Measurements from ENCODE around the gene ETNPPL. TPM values are rescaled to one million over a fixed set of nuclear protein-coding genes. Genes with fewer than 3 reads are reported as not detected.

Gene ETNPPL
- not detected for total RNA-seq
- under 1 TPM in 1 of 2 donors, not detected in 1; 0.08 TPM for polyA plus RNA-seq
- long read RNA-seq, donor 1: 0 reads
- long read RNA-seq, donor 2: 0 reads
- long read RNA-seq, donor 3: 0 reads
- long read RNA-seq, donor 4: 0 reads
- long read RNA-seq, donor 5: 0 reads

GRCh38 chr4:108762559-108763225 lies at the start of gene ETNPPL:
TSS of gene ETNPPL (minus strand) at chr4:108763053. CDS start at chr4:108762898, 155 bp downstream.
- H3K27ac ChIP-seq (ENCODE audit: low read depth in 1 of 2, low read length in 1 of 2): no peak within 1 kb of the TSS
- peaks cover 0 to 2% (median 0%) of the 10 kb centered on the region in 4 donors for H3K9me3 ChIP-seq (ENCODE audit: control insufficient read depth in 4 of 4, insufficient read depth in 3 of 4, low read length in 3 of 4)
- WGBS, 2 donors: 1% methylated on average over 58 to 61 of the region's 61 CpGs
- H3K36me3 ChIP-seq (ENCODE audit: control insufficient read depth in 4 of 4, insufficient read depth in 4 of 4, low read length in 4 of 4): no peaks in the 10 kb centered on the region
- no peak within 1 kb of the TSS for H3K9ac ChIP-seq (ENCODE audit: insufficient read depth in 1 of 2, low read length in 2 of 2)
- H3K4me1 ChIP-seq (ENCODE audit: control insufficient read depth in 5 of 5, insufficient read depth in 5 of 5, low read length in 5 of 5): peaks cover 0 to 14% (median 5%) of the 10 kb centered on the region in 5 donors
- H3K4me3 ChIP-seq: peak within 1 kb of the TSS; percentile 29
- DNase-seq: peak; percentile 14 to 52 (median 40)
- peak; percentile 50 for ATAC-seq (ENCODE audit: insufficient read depth, low FRiP score)
- TF ChIP-seq CTCF (IDR thresholded peaks at IDR 0.05; ENCODE audit: control extremely low read depth, extremely low read depth): no peak
- peaks cover 0 to 27% (median 26%) of the 10 kb centered on the region in 3 donors for H3K27me3 ChIP-seq (ENCODE audit: control insufficient read depth in 3 of 3, insufficient read depth in 3 of 3, low read length in 2 of 3)

- no peaks in the 10 kb centered on the region for H3K27me3 ChIP-seq (ENCODE audit: control insufficient read depth in 3 of 3, insufficient read depth in 3 of 3, low read length in 2 of 3)
- 76 to 85% methylated on average over 1 of the region's 1 CpG for WGBS, 2 donors
These were observed 48.6 kb upstream of the ETNPPL start for GRCh38 chr4:108811486-108811885.

GRCh38 chr4:108810087-108810486 lies 47.2 kb upstream of the ETNPPL start:
- Histone ChIP-seq H3K36me3 (ENCODE audit: control insufficient read depth in 4 of 4, insufficient read depth in 4 of 4, low read length in 4 of 4) (no peaks in the 10 kb centered on the region), H3K4me3 (no peak overlapping the region), H3K27me3 (ENCODE audit: control insufficient read depth in 3 of 3, insufficient read depth in 3 of 3, low read length in 2 of 3) (no peaks in the 10 kb centered on the region), H3K9me3 (ENCODE audit: control insufficient read depth in 4 of 4, insufficient read depth in 3 of 4, low read length in 3 of 4) (no peaks in the 10 kb centered on the region), H3K9ac (ENCODE audit: insufficient read depth in 1 of 2, low read length in 2 of 2) (no peak overlapping the region), H3K4me1 (ENCODE audit: control insufficient read depth in 5 of 5, insufficient read depth in 5 of 5, low read length in 5 of 5) (no peaks in the 10 kb centered on the region), H3K27ac (ENCODE audit: low read depth in 1 of 2, low read length in 1 of 2) (no peak overlapping the region)
- no peak for ATAC-seq (ENCODE audit: insufficient read depth, low FRiP score)
- 91% methylated on average over 1 of the region's 1 CpG for WGBS, 2 donors
- TF ChIP-seq CTCF (IDR thresholded peaks at IDR 0.05; ENCODE audit: control extremely low read depth, extremely low read depth): no peak
- no peak for DNase-seq

More at GRCh38 chr4:108811486-108811885, 48.6 kb upstream of the ETNPPL start:
- H3K36me3 ChIP-seq (ENCODE audit: control insufficient read depth in 4 of 4, insufficient read depth in 4 of 4, low read length in 4 of 4): no peaks in the 10 kb centered on the region
- ATAC-seq (ENCODE audit: insufficient read depth, low FRiP score): no peak
- no peaks in the 10 kb centered on the region for H3K9me3 ChIP-seq (ENCODE audit: control insufficient read depth in 4 of 4, insufficient read depth in 3 of 4, low read length in 3 of 4)
- no peak overlapping the region for H3K27ac ChIP-seq (ENCODE audit: low read depth in 1 of 2, low read length in 1 of 2)
- no peak for DNase-seq
- no peak overlapping the region for H3K9ac ChIP-seq (ENCODE audit: insufficient read depth in 1 of 2, low read length in 2 of 2)
- H3K4me1 ChIP-seq (ENCODE audit: control insufficient read depth in 5 of 5, insufficient read depth in 5 of 5, low read length in 5 of 5): no peaks in the 10 kb centered on the region
- H3K4me3 ChIP-seq: no peak overlapping the region
- TF ChIP-seq CTCF (IDR thresholded peaks at IDR 0.05; ENCODE audit: control extremely low read depth, extremely low read depth): no peak
